HEK293 (cell line): ENCODE results near the gene RBM19.

ENCODE experiments used
- CTCF ChIA-PET: fragments of 350-600 bp; formaldehyde crosslinking; extraction: SDS; loops from one replicate; lab custom pipeline; 2021; ENCODE audit warnings: antibody characterized with exemption; lab: Yijun Ruan, JAX
- POLR2A ChIA-PET: fragments of 300-600 bp; formaldehyde crosslinking; extraction: SDS; loops from one replicate; lab custom pipeline; 2020; ENCODE audit warnings: antibody characterized with exemption, inconsistent platforms; lab: Yijun Ruan, JAX
- H3K27ac ChIP-seq: fragments of 200-500 bp; sonication (Bioruptor generic); 2 replicates; pipeline ENCODE4 v1.5.1; 2014; ENCODE audit warnings: low read depth, low read length, control low read depth, inconsistent platforms; ENCODE audit errors: extremely low read depth
- H3K36me3 ChIP-seq, 2 experiments: fragments of 200-500 bp in 1 of 2; sonication (Bioruptor generic) in 1 of 2; 1 replicate in 1 of 2; 2 replicates in 1 of 2; pipeline ENCODE4 v1.5.1; 2014 to 2017; ENCODE audit warnings: inconsistent platforms in 2 of 2, low read length in 2 of 2; ENCODE audit not compliant: control insufficient read depth in 2 of 2, insufficient read depth in 1 of 2
- H3K4me1 ChIP-seq: fragments of 200-500 bp; sonication (Bioruptor generic); 2 replicates; pipeline ENCODE4 v1.5.1; 2014; ENCODE audit warnings: mild to moderate bottlenecking, low read length, inconsistent platforms; ENCODE audit not compliant: control insufficient read depth, insufficient read depth
- H3K4me3 ChIP-seq: 2 replicates; pipeline ENCODE4 v1.5.1; 2011; ENCODE audit warnings: low read depth, mild to moderate bottlenecking, control low read depth, low read length, moderate library complexity
- H3K9me3 ChIP-seq: fragments of 200-500 bp; sonication (Bioruptor generic); 2 replicates; pipeline ENCODE4 v1.5.1; 2014; ENCODE audit warnings: low read depth, low read length, inconsistent platforms; ENCODE audit not compliant: control insufficient read depth, insufficient read depth
- HOXC10 ChIP-seq: sonication (generic); formaldehyde crosslinking; IDR thresholded peaks from 2 replicates; pipeline ENCODE4 v1.8.1; 2023; ENCODE audit warnings: mild to moderate bottlenecking, missing genetic modification reagents
- MYNN ChIP-seq: fragments of 450-650 bp; formaldehyde crosslinking; IDR thresholded peaks from 2 replicates; pipeline ENCODE4 v1.5.1; 2016; ENCODE audit warnings: missing biosample characterization, missing genetic modification characterization, borderline replicate concordance
- TCF7L2 ChIP-seq: IDR thresholded peaks from 2 replicates; pipeline ENCODE4 v1.6.1; 2011; ENCODE audit warnings: low read depth, mild to moderate bottlenecking, inconsistent platforms, low read length, moderate library complexity, borderline replicate concordance
- YY1 ChIP-seq: fragments of 450-650 bp; formaldehyde crosslinking; IDR thresholded peaks from 2 replicates; pipeline ENCODE4 v1.5.1; 2018; ENCODE audit warnings: missing biosample characterization, missing genetic modification characterization
- ZBTB49 ChIP-seq: fragments of 450-650 bp; formaldehyde crosslinking; IDR thresholded peaks from 2 replicates; pipeline ENCODE4 v1.5.1; 2016; ENCODE audit warnings: missing biosample characterization, missing genetic modification characterization, low read depth
- ZBTB7A ChIP-seq: fragments of 450-650 bp; formaldehyde crosslinking; IDR thresholded peaks from 2 replicates; pipeline ENCODE4 v1.5.1; 2016; ENCODE audit warnings: low read depth, missing biosample characterization, missing genetic modification characterization
- ZNF10 ChIP-seq: fragments of 450-650 bp; formaldehyde crosslinking; IDR thresholded peaks from 2 replicates; pipeline ENCODE4 v1.5.1; 2017; ENCODE audit warnings: missing biosample characterization, missing genetic modification characterization
- ZNF157 ChIP-seq: fragments of 450-650 bp; formaldehyde crosslinking; IDR thresholded peaks from 2 replicates; pipeline ENCODE4 v1.5.1; 2016; ENCODE audit warnings: missing biosample characterization, missing genetic modification characterization
- ZNF24 ChIP-seq: fragments of 450-650 bp; formaldehyde crosslinking; IDR thresholded peaks from 2 replicates; pipeline ENCODE4 v1.5.1; 2016; ENCODE audit warnings: missing biosample characterization, missing genetic modification characterization
- ZNF341 ChIP-seq: fragments of 450-650 bp; formaldehyde crosslinking; IDR thresholded peaks from 2 replicates; pipeline ENCODE4; 2016; ENCODE audit warnings: low read depth, missing biosample characterization, missing genetic modification characterization
- ZNF394 ChIP-seq: fragments of 450-650 bp; formaldehyde crosslinking; IDR thresholded peaks from 2 replicates; pipeline ENCODE4 v1.5.1; 2016; ENCODE audit warnings: missing biosample characterization, missing genetic modification characterization, mild to moderate bottlenecking, moderate library complexity, borderline replicate concordance
- ZNF501 ChIP-seq: fragments of 450-650 bp; formaldehyde crosslinking; IDR thresholded peaks from 2 replicates; pipeline ENCODE4 v1.5.1; 2016; ENCODE audit warnings: missing biosample characterization, missing genetic modification characterization
- ZNF548 ChIP-seq: fragments of 450-650 bp; formaldehyde crosslinking; IDR thresholded peaks from 2 replicates; pipeline ENCODE4 v1.5.1; 2016; ENCODE audit warnings: missing biosample characterization, missing genetic modification characterization
- ZNF561 ChIP-seq: fragments of 450-650 bp; IDR thresholded peaks from 2 replicates; pipeline ENCODE4 v1.5.1; 2018; ENCODE audit warnings: missing biosample characterization, missing genetic modification characterization, borderline replicate concordance
- ZNF571 ChIP-seq: fragments of 450-650 bp; formaldehyde crosslinking; IDR thresholded peaks from 2 replicates; pipeline ENCODE4 v1.5.0; 2017; ENCODE audit warnings: missing biosample characterization, missing genetic modification characterization
- ZNF777 ChIP-seq: fragments of 450-650 bp; formaldehyde crosslinking; IDR thresholded peaks from 2 replicates; pipeline ENCODE4 v1.5.1; 2017; ENCODE audit warnings: missing biosample characterization, missing genetic modification characterization, borderline replicate concordance
- ZNF785 ChIP-seq: fragments of 450-650 bp; formaldehyde crosslinking; IDR thresholded peaks from 2 replicates; pipeline ENCODE4 v1.5.1; 2016; ENCODE audit warnings: missing biosample characterization, missing genetic modification characterization
- ZXDB ChIP-seq: fragments of 450-650 bp; formaldehyde crosslinking; IDR thresholded peaks from 2 replicates; pipeline ENCODE4 v1.5.1; 2016; ENCODE audit warnings: missing biosample characterization, missing genetic modification characterization
- TF ChIP-seq, protein P1 (sequence below): fragments of 450-650 bp; formaldehyde crosslinking; IDR thresholded peaks from 2 replicates; pipeline ENCODE4; 2016; ENCODE audit warnings: missing biosample characterization, missing genetic modification characterization
- TF ChIP-seq, protein P2 (sequence below): fragments of 450-650 bp; formaldehyde crosslinking; IDR thresholded peaks from 2 replicates; pipeline ENCODE4 v1.5.1; 2017; ENCODE audit warnings: missing biosample characterization, missing genetic modification characterization
- TF ChIP-seq, protein P3 (sequence below): fragments of 450-650 bp; formaldehyde crosslinking; IDR thresholded peaks from 2 replicates; pipeline ENCODE4 v1.5.1; 2016; ENCODE audit warnings: missing biosample characterization, missing genetic modification characterization

Gene RBM19

DNA sequence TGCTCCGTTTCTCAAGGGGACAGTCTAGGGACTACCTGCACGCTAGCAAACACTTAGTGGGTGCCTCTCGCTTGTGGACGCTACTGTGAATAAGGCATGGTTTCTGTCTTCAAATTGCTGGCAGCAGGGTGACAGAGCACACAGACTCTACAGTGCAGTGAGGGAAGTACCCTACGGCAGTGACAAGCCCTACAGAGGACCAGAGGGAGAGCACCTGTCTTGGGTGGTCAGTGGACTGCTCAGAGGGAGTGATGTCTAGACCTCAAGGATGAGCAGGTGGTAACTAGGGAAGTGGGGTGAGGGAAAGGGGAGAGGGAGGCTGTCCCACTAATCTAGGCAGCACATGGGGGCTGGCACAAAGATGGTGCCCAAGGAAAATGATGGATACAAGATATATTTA, 160.5 kb downstream of the RBM19 start:
- TF ChIP-seq ZNF501 (tag by site-specific recombination) (no peak), ZNF157 (no peak), ZNF341 (tag by site-specific recombination) (no peak), ZNF10 (tag by site-specific recombination) (no peak), ZBTB49 (tag by site-specific recombination) (no peak), YY1 (tag by site-specific recombination) (no peak), ZNF24 (tag by site-specific recombination) (no peak), ZBTB7A (no peak), ZNF548 (no peak), ZNF571 (tag by site-specific recombination) (no peak), ZXDB (no peak), MYNN (tag by site-specific recombination) (no peak), HOXC10 (CRISPR knock-in tag) (no peak), ZNF777 (no peak), ZNF394 (no peak), ZNF561 (tag by site-specific recombination) (no peak)
- TF ChIP-seq, protein P1, sequence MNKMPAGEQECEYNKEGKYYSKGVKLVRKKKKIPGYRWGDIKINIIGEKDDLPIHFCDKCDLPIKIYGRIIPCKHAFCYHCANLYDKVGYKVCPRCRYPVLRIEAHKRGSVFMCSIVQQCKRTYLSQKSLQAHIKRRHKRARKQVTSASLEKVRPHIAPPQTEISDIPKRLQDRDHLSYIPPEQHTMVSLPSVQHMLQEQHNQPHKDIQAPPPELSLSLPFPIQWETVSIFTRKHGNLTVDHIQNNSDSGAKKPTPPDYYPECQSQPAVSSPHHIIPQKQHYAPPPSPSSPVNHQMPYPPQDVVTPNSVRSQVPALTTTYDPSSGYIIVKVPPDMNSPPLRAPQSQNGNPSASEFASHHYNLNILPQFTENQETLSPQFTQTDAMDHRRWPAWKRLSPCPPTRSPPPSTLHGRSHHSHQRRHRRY (tag by site-specific recombination): no peak
- TF ChIP-seq, protein P2, sequence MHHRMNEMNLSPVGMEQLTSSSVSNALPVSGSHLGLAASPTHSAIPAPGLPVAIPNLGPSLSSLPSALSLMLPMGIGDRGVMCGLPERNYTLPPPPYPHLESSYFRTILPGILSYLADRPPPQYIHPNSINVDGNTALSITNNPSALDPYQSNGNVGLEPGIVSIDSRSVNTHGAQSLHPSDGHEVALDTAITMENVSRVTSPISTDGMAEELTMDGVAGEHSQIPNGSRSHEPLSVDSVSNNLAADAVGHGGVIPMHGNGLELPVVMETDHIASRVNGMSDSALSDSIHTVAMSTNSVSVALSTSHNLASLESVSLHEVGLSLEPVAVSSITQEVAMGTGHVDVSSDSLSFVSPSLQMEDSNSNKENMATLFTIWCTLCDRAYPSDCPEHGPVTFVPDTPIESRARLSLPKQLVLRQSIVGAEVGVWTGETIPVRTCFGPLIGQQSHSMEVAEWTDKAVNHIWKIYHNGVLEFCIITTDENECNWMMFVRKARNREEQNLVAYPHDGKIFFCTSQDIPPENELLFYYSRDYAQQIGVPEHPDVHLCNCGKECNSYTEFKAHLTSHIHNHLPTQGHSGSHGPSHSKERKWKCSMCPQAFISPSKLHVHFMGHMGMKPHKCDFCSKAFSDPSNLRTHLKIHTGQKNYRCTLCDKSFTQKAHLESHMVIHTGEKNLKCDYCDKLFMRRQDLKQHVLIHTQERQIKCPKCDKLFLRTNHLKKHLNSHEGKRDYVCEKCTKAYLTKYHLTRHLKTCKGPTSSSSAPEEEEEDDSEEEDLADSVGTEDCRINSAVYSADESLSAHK (tag by site-specific recombination): no peak
- TF ChIP-seq, protein P3, sequence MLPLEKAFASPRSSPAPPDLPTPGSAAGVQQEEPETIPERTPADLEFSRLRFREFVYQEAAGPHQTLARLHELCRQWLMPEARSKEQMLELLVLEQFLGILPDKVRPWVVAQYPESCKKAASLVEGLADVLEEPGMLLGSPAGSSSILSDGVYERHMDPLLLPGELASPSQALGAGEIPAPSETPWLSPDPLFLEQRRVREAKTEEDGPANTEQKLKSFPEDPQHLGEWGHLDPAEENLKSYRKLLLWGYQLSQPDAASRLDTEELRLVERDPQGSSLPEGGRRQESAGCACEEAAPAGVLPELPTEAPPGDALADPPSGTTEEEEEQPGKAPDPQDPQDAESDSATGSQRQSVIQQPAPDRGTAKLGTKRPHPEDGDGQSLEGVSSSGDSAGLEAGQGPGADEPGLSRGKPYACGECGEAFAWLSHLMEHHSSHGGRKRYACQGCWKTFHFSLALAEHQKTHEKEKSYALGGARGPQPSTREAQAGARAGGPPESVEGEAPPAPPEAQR (tag by site-specific recombination): no peak
- TF ChIP-seq, all 188 proteins: peak for 0
- ChIA-PET CTCF (no interaction called here), POLR2A (no interaction called here)
- no peaks in the 10 kb centered on the region for H3K36me3 ChIP-seq
- no peak overlapping the region for H3K27ac ChIP-seq
- H3K9me3 ChIP-seq: no peaks in the 10 kb centered on the region
- no peaks in the 10 kb centered on the region for H3K4me1 ChIP-seq
- H3K4me3 ChIP-seq: no peak overlapping the region

DNA sequence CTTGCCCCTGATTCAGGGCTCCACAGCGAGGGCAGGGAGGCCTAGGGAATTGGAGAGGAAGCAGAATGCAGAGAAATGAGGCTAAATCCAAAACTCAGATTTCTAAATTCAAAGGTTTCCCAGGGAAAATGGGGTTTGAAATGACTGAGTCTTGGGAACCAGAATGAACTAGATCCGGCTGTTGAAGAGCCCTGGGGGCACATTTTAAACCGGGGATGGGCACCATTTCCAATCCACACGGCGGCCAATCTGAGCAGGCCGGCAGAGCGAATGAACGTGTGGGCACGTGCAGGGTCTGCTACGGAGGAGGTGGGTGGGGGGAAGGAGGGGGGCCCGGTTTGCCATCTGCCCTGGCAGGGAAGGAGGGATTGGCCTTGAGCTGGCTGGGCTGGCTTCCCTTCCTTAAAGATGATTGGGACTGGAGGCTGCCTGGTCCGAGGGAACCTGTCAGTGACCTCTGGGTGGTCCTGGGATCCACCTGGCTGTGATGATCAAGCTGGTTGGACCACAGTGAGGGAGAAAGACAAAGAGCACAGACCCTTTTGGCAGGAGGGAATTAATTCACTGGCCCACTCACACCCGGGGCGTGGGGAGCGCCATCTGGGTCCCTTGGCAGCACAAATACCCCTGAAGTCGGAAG, 161.0 kb downstream of the RBM19 start:
- ChIA-PET POLR2A (no interaction called here), CTCF (no interaction called here)
- Histone ChIP-seq H3K4me3 (no peak overlapping the region), H3K36me3 (no peaks in the 10 kb centered on the region), H3K4me1 (no peaks in the 10 kb centered on the region), H3K27ac (no peak overlapping the region), H3K9me3 (no peaks in the 10 kb centered on the region)
- TF ChIP-seq ZNF785 (no peak), TCF7L2 (no peak)
- TF ChIP-seq, all 188 proteins: peak for 0
